Hepatocyte (in vitro differentiated cells): Measurements from ENCODE around the gene STAM.

Experiments used
- CTCF ChIP-seq: fragments of 200-600 bp; sonication (generic); IDR thresholded peaks from 2 replicates; pipeline ENCODE4 v1.5.1; 2016; ENCODE audit warnings: antibody characterized with exemption, mild to moderate bottlenecking; ENCODE audit not compliant: poor library complexity
- EZH2 ChIP-seq: fragments of 200-600 bp; sonication (generic); IDR thresholded peaks from 2 replicates; pipeline ENCODE4 v1.6.1; 2016; ENCODE audit warnings: antibody characterized with exemption, mild to moderate bottlenecking, borderline replicate concordance
- EZH2phosphoT487 ChIP-seq: fragments of 200-600 bp; sonication (generic); IDR thresholded peaks from one replicate; pipeline ENCODE4 v1.6.1; 2018; ENCODE audit warnings: antibody characterized with exemption, mild to moderate bottlenecking, low read depth, moderate library complexity; ENCODE audit not compliant: unreplicated experiment, severe bottlenecking

- TF ChIP-seq EZH2 (no peak), CTCF (no peak), EZH2phosphoT487 (no peak)
Observed at GRCh38 chr10:17662193-17663138, 18.5 kb downstream of the STAM start.
